Caco-2 (cell line): Measurements from ENCODE around the gene TMEM132A. TPM values are rescaled to one million over a fixed set of nuclear protein-coding genes. Genes with fewer than 3 reads are reported as not detected.

Experiments
- BruUV-seq: library from RNA; stranded (reverse); fragments of 400-500 nt; replicated peaks from 2 replicates; lab custom pipeline; 2021; lab: Mats Ljungman, UMichigan
- CTCF ChIA-PET: fragments of 300-600 bp; sonication (Branson Sonifier 250); formaldehyde crosslinking; loops from one replicate; lab custom pipeline; 2022; ENCODE audit warnings: antibody characterized with exemption; lab: Charles Lee
- POLR2A ChIA-PET: fragments of 300-600 bp; sonication (Branson Sonifier 250); formaldehyde crosslinking; loops from one replicate; lab custom pipeline; 2022; ENCODE audit warnings: antibody characterized with exemption; lab: Charles Lee
- DNase-seq, 2 experiments: peaks; one replicate each; pipeline versions ENCODE4 v3.0.0 to v3.0.0-alpha.2; 2020 to 2022
- H3K27me3 ChIP-seq: replicated peaks from 2 replicates; pipeline ENCODE4 v1.6.0; 2011; ENCODE audit warnings: low read length; ENCODE audit not compliant: control insufficient read depth, insufficient read depth
- H3K36me3 ChIP-seq: 2 replicates; pipeline ENCODE4 v1.5.1; 2011; ENCODE audit warnings: low read length; ENCODE audit not compliant: control insufficient read depth, insufficient read depth
- H3K4me1 ChIP-seq: fragments of 250-450 bp; sonication (Bioruptor Pico); 2 replicates; pipeline ENCODE4 v1.5.1; 2020; ENCODE audit warnings: mild to moderate bottlenecking
- H3K4me3 ChIP-seq: 2 replicates; pipeline ENCODE4 v1.5.1; 2011; ENCODE audit warnings: low read depth, mild to moderate bottlenecking, control low read depth, low read length
- H3K9me3 ChIP-seq: fragments of 250-450 bp; sonication (Bioruptor Pico); 2 replicates; pipeline ENCODE4 v1.5.1; 2020; ENCODE audit warnings: mild to moderate bottlenecking, moderate library complexity
- H3K27ac Mint-ChIP-seq: one replicate; pipeline ENCODE4 v1.8.0; 2022; ENCODE audit warnings: mixed read lengths; ENCODE audit not compliant: unreplicated experiment
- H3K27me3 Mint-ChIP-seq: one replicate; pipeline ENCODE4 v1.8.0; 2022; ENCODE audit warnings: mixed read lengths; ENCODE audit not compliant: insufficient read depth, unreplicated experiment
- H3K36me3 Mint-ChIP-seq: one replicate; pipeline ENCODE4 v1.8.0; 2022; ENCODE audit warnings: mild to moderate bottlenecking, mixed read lengths; ENCODE audit not compliant: insufficient read depth, unreplicated experiment
- H3K4me1 Mint-ChIP-seq: one replicate; pipeline ENCODE4 v1.8.0; 2022; ENCODE audit warnings: low read depth, mixed read lengths; ENCODE audit not compliant: unreplicated experiment
- H3K4me3 Mint-ChIP-seq: one replicate; pipeline ENCODE4 v1.8.0; 2022; ENCODE audit warnings: mild to moderate bottlenecking, moderate library complexity, mixed read lengths; ENCODE audit not compliant: unreplicated experiment
- H3K9me3 Mint-ChIP-seq: one replicate; pipeline ENCODE4 v1.8.0; 2022; ENCODE audit warnings: mixed read lengths; ENCODE audit not compliant: unreplicated experiment
- CTCF ChIP-seq, 2 experiments: fragments of 200-600 bp in 1 of 2; IDR thresholded peaks; 1 replicate in 1 of 2; 2 replicates in 1 of 2; pipeline versions ENCODE4 v1.5.1 to v1.8.0; 2011 to 2022; ENCODE audit warnings: antibody characterized with exemption in 1 of 2, control low read depth in 1 of 2, inconsistent platforms in 1 of 2, low read depth in 1 of 2, low read length in 1 of 2, mild to moderate bottlenecking in 1 of 2, moderate library complexity in 1 of 2; ENCODE audit not compliant: insufficient read depth in 1 of 2, severe bottlenecking in 1 of 2, unreplicated experiment in 1 of 2
- intact Hi-C: fragments of 100-400 bp; cut with micrococcal nuclease; formaldehyde crosslinking; loops from one replicate; pipeline ENCODE4 v1.10.0; 2022; ENCODE audit not compliant: unreplicated experiment
- total RNA-seq: library from RNA; stranded (reverse); gene quantifications from 2 replicates; pipeline ENCODE4 v1.2.3, GENCODE V29; 2022

Gene TMEM132A
- total RNA-seq, 1 experiment from 2014 or later, result 97.3 TPM

GRCh38 chr11:60978546-60979380 lies 54.5 kb downstream of the TMEM132A start:
- Histone ChIP-seq H3K36me3 (no peaks in the 10 kb centered on the region), H3K9me3 (no peaks in the 10 kb centered on the region), H3K4me3 (no peak overlapping the region), H3K4me1 (no peaks in the 10 kb centered on the region), H3K27me3 (no peaks in the 10 kb centered on the region; the same call in none of the 2 replicates)
- Mint-ChIP-seq H3K27ac (no peak overlapping the region), H3K9me3 (no peaks in the 10 kb centered on the region), H3K27me3 (peaks cover 8% of the 10 kb centered on the region), H3K4me1 (no peaks in the 10 kb centered on the region), H3K36me3 (no peaks in the 10 kb centered on the region), H3K4me3 (no peak overlapping the region)
- peak in 1 of 2 experiments; percentile 9 for DNase-seq
- no TSS peak for BruUV-seq
- ChIA-PET CTCF (no interaction called here), POLR2A (no interaction called here)
- TF ChIP-seq CTCF (IDR thresholded peaks at IDR 0.05; ENCODE audit: insufficient read depth in 1 of 2, low read depth in 1 of 2, low read length in 1 of 2, severe bottlenecking in 1 of 2, unreplicated experiment in 1 of 2), result no peak
- intact Hi-C loops, result no loop called here

GRCh38 chr11:60981515-60981914 lies 57.3 kb downstream of the TMEM132A start:
- CTCF ChIA-PET, result no interaction called here
- no TSS peak for BruUV-seq
- H3K4me1 ChIP-seq, result no peaks in the 10 kb centered on the region
- POLR2A ChIA-PET, result no interaction called here
- DNase-seq, result no peak
- Mint-ChIP-seq H3K9me3 (no peaks in the 10 kb centered on the region), H3K27me3 (peaks cover 9% of the 10 kb centered on the region), H3K4me1 (no peaks in the 10 kb centered on the region), H3K4me3 (no peak overlapping the region), H3K36me3 (no peaks in the 10 kb centered on the region), H3K27ac (no peak overlapping the region)
- no peaks in the 10 kb centered on the region for H3K9me3 ChIP-seq
- H3K36me3 ChIP-seq, result no peaks in the 10 kb centered on the region
- intact Hi-C loops, result no loop called here
- H3K4me3 ChIP-seq, result no peak overlapping the region
- H3K27me3 ChIP-seq, result no peaks in the 10 kb centered on the region; the same call in none of the 2 replicates
- no peak for TF ChIP-seq CTCF (IDR thresholded peaks at IDR 0.05; ENCODE audit: insufficient read depth in 1 of 2, low read depth in 1 of 2, low read length in 1 of 2, severe bottlenecking in 1 of 2, unreplicated experiment in 1 of 2)

DNA sequence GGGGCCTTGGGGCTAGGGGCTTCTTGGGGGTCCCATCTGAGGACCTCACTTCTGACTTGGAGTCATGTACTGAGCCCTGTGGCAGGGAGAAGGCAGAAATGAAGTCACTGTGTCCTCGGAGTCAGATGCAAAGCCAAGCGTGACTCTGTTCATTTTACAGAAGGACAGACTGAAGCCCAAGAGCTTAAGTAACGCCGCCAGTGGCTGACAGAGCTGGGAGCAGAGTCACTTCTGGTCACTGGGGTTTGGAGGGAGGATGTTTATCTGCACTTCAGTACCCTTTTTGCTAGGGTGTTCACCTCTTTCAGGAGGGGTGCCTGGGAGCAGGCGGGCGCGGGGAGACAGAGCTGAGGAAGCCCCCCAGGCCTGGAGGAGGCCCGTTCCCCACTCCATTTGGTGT lies 57.9 kb downstream of the TMEM132A start:
- H3K27ac Mint-ChIP-seq, result no peak overlapping the region
- no peaks in the 10 kb centered on the region for H3K36me3 Mint-ChIP-seq
- H3K36me3 ChIP-seq, result no peaks in the 10 kb centered on the region
- no peak overlapping the region for H3K4me3 Mint-ChIP-seq
- DNase-seq, result no peak
- H3K27me3 ChIP-seq, result no peaks in the 10 kb centered on the region; the same call in none of the 2 replicates
- CTCF ChIA-PET, result no interaction called here
- H3K4me3 ChIP-seq, result no peak overlapping the region
- intact Hi-C loops, result no loop called here
- no peaks in the 10 kb centered on the region for H3K9me3 ChIP-seq
- no peak for TF ChIP-seq CTCF (IDR thresholded peaks at IDR 0.05; ENCODE audit: insufficient read depth in 1 of 2, low read depth in 1 of 2, low read length in 1 of 2, severe bottlenecking in 1 of 2, unreplicated experiment in 1 of 2)
- POLR2A ChIA-PET, result no interaction called here
- no peaks in the 10 kb centered on the region for H3K9me3 Mint-ChIP-seq
- no TSS peak for BruUV-seq
- H3K4me1 Mint-ChIP-seq, result no peaks in the 10 kb centered on the region
- peaks cover 10% of the 10 kb centered on the region for H3K27me3 Mint-ChIP-seq
- H3K4me1 ChIP-seq, result no peaks in the 10 kb centered on the region
